Thyroid gland (tissue), 4 donors: Measurements from ENCODE around the gene RARRES2. TPM values are rescaled to one million over a fixed set of nuclear protein-coding genes. Genes with fewer than 3 reads are reported as not detected.

Experiments used
- DNase-seq, 2 donors: peaks; one replicate each; pipeline ENCODE4 v3.0.0-alpha.2; 2019
- H3K27ac ChIP-seq, 3 donors: fragments of 200-600 bp; sonication (generic); 1 replicate in 2 of 3; 2 replicates in 1 of 3; pipeline ENCODE4 v1.5.1; 2016 to 2019; ENCODE audit warnings: mild to moderate bottlenecking in 1 of 3, moderate library complexity in 1 of 3
- H3K27me3 ChIP-seq: fragments of 200-600 bp; sonication (generic); one replicate; pipeline ENCODE4 v1.5.1; 2019
- H3K36me3 ChIP-seq, 2 donors: fragments of 200-600 bp; sonication (generic); one replicate each; pipeline ENCODE4 v1.5.1; 2016 to 2019
- H3K4me1 ChIP-seq, 2 donors: fragments of 200-600 bp; sonication (generic); one replicate each; pipeline ENCODE4 v1.5.1; 2017 to 2019
- H3K4me3 ChIP-seq, 3 donors: fragments of 200-600 bp; sonication (generic); replicated peaks in 1 of 3; 1 replicate in 2 of 3; 2 replicates in 1 of 3; pipeline ENCODE4 v1.5.1; 2016; ENCODE audit warnings: mild to moderate bottlenecking in 1 of 3
- H3K9me3 ChIP-seq: fragments of 200-600 bp; sonication (generic); one replicate; pipeline ENCODE4 v1.5.1; 2017
- POLR2A ChIP-seq, 2 donors: fragments of 450-650 bp; IDR thresholded peaks; one replicate each; pipeline ENCODE4 v1.6.1; 2017; ENCODE audit warnings: antibody characterized with exemption in 2 of 2, mild to moderate bottlenecking in 2 of 2, moderate library complexity in 1 of 2
- WGBS, 2 donors: methylation state at CpG; one replicate each; pipeline ENCODE4 v1.1.5; 2017; 5-methylcytosine and 5-hydroxymethylcytosine counted together
- intact Hi-C: fragments of 100-400 bp; cut with DNase I; formaldehyde crosslinking; loops from one replicate; pipeline ENCODE4 v1.15.1; 2023
- total RNA-seq, 4 donors: library from RNA; depleted of rRNA; stranded (reverse); fragments of >200 nt; gene quantifications; one replicate each; pipeline ENCODE4 v1.2.3, GENCODE V29; 2016
- TF ChIP-seq, protein P1 (sequence below), 6 experiments: fragments of 200-600 bp in 3 of 6; fragments of 450-650 bp in 3 of 6; sonication (generic) in 3 of 6; IDR thresholded peaks; one replicate each; pipeline ENCODE4 v1.5.1; 2016 to 2019; ENCODE audit warnings: antibody characterized with exemption in 6 of 6, mild to moderate bottlenecking in 2 of 6, inconsistent platforms in 1 of 6, moderate library complexity in 1 of 6

RARRES2 gene
- total RNA-seq, 4 donors from 2014 or later = 22.2 to 137 (median 54.8) TPM

DNA sequence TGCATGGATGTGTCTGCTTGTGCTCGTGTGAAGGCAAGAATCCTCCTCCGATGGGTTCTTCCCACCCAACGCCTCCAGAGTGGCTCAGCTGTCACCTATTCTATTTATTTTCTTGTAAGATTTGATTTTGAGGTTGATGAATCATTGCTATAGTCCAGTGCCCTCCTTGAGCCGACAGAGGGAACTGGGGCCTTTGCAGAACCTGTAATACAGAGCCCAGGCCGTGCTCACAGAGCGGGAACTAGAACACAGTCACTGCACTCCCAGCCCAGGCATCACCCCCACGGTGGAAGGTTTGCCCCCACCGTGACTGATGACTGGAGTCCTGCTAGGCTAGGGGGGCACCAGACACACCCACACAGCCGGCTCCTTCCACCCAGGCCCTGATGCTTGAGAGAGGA is 2.0 kb downstream of the RARRES2 start:
- 81 to 83% methylated on average over 9 of the region's 9 CpGs for WGBS, 2 donors
- TF ChIP-seq POLR2A (IDR thresholded peaks at IDR 0.05) = no peak
- TF ChIP-seq, protein P1, sequence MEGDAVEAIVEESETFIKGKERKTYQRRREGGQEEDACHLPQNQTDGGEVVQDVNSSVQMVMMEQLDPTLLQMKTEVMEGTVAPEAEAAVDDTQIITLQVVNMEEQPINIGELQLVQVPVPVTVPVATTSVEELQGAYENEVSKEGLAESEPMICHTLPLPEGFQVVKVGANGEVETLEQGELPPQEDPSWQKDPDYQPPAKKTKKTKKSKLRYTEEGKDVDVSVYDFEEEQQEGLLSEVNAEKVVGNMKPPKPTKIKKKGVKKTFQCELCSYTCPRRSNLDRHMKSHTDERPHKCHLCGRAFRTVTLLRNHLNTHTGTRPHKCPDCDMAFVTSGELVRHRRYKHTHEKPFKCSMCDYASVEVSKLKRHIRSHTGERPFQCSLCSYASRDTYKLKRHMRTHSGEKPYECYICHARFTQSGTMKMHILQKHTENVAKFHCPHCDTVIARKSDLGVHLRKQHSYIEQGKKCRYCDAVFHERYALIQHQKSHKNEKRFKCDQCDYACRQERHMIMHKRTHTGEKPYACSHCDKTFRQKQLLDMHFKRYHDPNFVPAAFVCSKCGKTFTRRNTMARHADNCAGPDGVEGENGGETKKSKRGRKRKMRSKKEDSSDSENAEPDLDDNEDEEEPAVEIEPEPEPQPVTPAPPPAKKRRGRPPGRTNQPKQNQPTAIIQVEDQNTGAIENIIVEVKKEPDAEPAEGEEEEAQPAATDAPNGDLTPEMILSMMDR (IDR thresholded peaks at IDR 0.05) = no peak
- no peak for DNase-seq
- no peaks in the 10 kb centered on the region for H3K27me3 ChIP-seq
- H3K4me1 ChIP-seq = peaks cover 23 to 39% of the 10 kb centered on the region in 2 donors
- H3K9me3 ChIP-seq = no peaks in the 10 kb centered on the region
- H3K27ac ChIP-seq = no peak overlapping the region
- intact Hi-C loops = no loop called here
- H3K36me3 ChIP-seq = no peaks in the 10 kb centered on the region
- H3K4me3 ChIP-seq = no peak overlapping the region

DNA sequence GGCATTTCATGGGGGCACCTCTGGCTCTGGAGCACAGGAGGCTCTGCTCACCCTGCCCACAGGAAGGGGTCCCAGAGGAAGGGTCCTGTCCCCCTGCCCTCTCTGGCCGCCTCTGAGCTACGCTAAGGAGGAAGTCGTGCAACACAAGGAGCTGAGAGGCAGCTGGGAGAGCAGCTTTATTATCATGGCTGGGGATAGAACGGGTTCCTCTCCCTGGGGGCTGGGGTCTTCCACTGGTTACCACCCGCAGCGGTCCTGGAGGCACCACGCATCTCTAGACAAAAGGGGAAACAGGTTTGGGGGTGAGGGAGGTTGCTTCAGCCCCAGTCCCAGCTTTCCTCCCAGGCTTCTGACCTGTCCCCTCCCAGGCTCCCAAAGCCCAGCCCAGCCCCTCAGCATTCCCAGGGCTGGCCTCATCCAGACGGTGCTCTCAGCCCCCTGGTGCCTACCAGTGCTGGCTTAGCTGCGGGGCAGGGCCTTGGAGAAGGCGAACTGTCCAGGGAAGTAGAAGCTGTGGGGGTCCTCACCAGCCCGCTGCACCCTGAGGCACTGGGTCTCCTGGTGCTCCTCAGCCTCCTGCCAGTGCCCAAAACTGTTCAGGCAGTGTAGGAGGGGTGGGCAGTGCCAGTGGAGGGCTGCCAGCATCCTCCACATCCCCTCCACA is 3.1 kb downstream of the RARRES2 start:
- WGBS, 2 donors = 84 to 85% methylated on average over 6 to 11 of the region's 11 CpGs
- intact Hi-C loops = no loop called here
- H3K4me1 ChIP-seq = peaks cover 23 to 39% of the 10 kb centered on the region in 2 donors
- no peaks in the 10 kb centered on the region for H3K36me3 ChIP-seq
- no peak for TF ChIP-seq POLR2A (IDR thresholded peaks at IDR 0.05)
- TF ChIP-seq, protein P1 (IDR thresholded peaks at IDR 0.05) = no peak
- no peak overlapping the region for H3K27ac ChIP-seq
- H3K27me3 ChIP-seq = no peaks in the 10 kb centered on the region
- no peak for DNase-seq
- H3K4me3 ChIP-seq = no peak overlapping the region
- no peaks in the 10 kb centered on the region for H3K9me3 ChIP-seq

DNA sequence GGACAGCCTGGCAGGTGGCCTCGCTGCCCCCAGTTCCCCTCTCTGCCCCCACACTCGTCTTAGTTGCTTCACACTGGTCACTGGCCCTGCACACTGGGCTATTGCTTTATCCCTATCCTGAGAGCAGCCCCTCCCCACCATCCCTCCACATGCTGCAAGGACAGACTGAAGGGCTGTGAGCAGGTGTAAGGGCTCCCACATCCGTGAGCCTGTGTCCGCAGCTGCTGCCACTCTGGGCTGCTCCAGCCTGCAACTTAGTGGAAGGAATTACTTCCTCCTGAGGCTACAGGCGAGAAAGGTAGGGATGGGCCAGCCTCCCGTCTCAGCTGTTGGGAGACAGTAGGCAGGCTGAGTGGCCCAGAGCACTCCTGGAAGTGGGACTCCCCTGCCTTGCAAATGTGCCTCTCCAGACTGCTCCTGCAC is 3.8 kb downstream of the RARRES2 start:
- no peaks in the 10 kb centered on the region for H3K36me3 ChIP-seq
- WGBS, 2 donors = 92 to 95% methylated on average over 6 of the region's 6 CpGs
- intact Hi-C loops = no loop called here
- H3K27me3 ChIP-seq = no peaks in the 10 kb centered on the region
- no peak for DNase-seq
- no peak for TF ChIP-seq POLR2A (IDR thresholded peaks at IDR 0.05)
- TF ChIP-seq, protein P1 (IDR thresholded peaks at IDR 0.05) = no peak
- no peaks in the 10 kb centered on the region for H3K9me3 ChIP-seq
- no peak overlapping the region for H3K4me3 ChIP-seq
- no peak overlapping the region for H3K27ac ChIP-seq
- peaks cover 23 to 39% of the 10 kb centered on the region in 2 donors for H3K4me1 ChIP-seq

DNA sequence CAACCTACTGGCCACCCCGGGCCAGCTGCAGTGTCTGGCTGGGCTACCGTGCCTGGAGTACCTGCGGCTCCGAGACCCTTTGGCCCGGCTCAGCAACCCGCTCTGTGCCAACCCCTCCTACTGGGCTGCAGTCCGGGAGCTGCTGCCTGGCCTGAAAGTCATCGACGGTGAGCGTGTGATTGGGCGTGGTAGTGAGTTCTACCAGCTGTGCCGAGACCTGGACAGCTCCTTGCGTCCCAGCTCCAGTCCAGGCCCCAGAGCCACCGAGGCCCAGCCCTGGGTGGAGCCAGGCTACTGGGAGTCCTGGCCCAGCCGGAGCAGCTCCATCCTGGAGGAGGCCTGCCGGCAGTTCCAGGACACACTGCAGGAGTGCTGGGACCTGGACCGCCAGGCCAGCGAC is 4.2 kb downstream of the RARRES2 start:
- TF ChIP-seq, protein P1 (IDR thresholded peaks at IDR 0.05) = no peak
- no peak for TF ChIP-seq POLR2A (IDR thresholded peaks at IDR 0.05)
- H3K27me3 ChIP-seq = no peaks in the 10 kb centered on the region
- H3K4me3 ChIP-seq = no peak overlapping the region
- peaks cover 23 to 39% of the 10 kb centered on the region in 2 donors for H3K4me1 ChIP-seq
- no peak overlapping the region for H3K27ac ChIP-seq
- intact Hi-C loops = no loop called here
- no peak for DNase-seq
- H3K36me3 ChIP-seq = no peaks in the 10 kb centered on the region
- no peaks in the 10 kb centered on the region for H3K9me3 ChIP-seq
- WGBS, 2 donors = 94 to 98% methylated on average over 13 to 14 of the region's 18 CpGs

DNA sequence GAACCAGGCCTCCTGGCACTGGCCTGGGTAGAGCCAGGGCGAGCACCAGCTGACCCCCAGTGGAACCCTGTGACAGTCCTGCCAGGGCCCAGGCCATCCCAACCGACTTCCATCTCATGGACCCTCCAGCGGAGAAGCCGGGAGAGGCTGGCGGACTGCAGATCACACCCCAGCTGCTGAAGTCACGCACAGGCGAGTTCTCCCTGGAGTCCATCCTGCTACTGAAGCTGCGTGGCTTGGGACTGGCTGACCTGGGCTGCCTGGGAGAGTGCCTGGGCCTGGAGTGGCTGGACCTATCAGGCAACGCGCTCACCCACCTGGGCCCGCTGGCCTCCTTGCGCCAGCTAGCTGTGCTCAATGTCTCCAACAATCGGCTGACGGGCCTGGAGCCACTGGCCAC is 4.7 kb downstream of the RARRES2 start:
- Histone ChIP-seq H3K4me1 (peaks cover 23 to 35% of the 10 kb centered on the region in 2 donors), H3K36me3 (no peaks in the 10 kb centered on the region), H3K9me3 (no peaks in the 10 kb centered on the region), H3K27ac (no peak overlapping the region), H3K4me3 (no peak overlapping the region), H3K27me3 (no peaks in the 10 kb centered on the region)
- intact Hi-C loops = no loop called here
- 90 to 96% methylated on average over 2 to 8 of the region's 14 CpGs for WGBS, 2 donors
- TF ChIP-seq POLR2A (IDR thresholded peaks at IDR 0.05) = no peak
- TF ChIP-seq, protein P1 (IDR thresholded peaks at IDR 0.05) = no peak
- DNase-seq = no peak
